Neural progenitor cell (in vitro differentiated cells): ENCODE results near the gene TTLL5. TPM values are rescaled to one million over a fixed set of nuclear protein-coding genes. Genes with fewer than 3 reads are reported as not detected.

Experiments used
- DNase-seq: peaks from one replicate; pipeline ENCODE4 v3.0.0-alpha.2; 2016; ENCODE audit warnings: low spot score
- H2AFZ ChIP-seq: fragments of 200-600 bp; sonication (generic); replicated peaks from 2 replicates; pipeline ENCODE4 v1.6.1; 2016; ENCODE audit warnings: antibody characterized with exemption
- H3F3A ChIP-seq: fragments of 200-600 bp; sonication (generic); 2 replicates; pipeline ENCODE4 v1.6.1; 2016; ENCODE audit warnings: antibody characterized with exemption, low read depth
- H3K27ac ChIP-seq: fragments of 200-600 bp; sonication (generic); 2 replicates; pipeline ENCODE4 v1.5.1; 2016; ENCODE audit warnings: mild to moderate bottlenecking
- H3K27me3 ChIP-seq: fragments of 200-600 bp; sonication (generic); 2 replicates; pipeline ENCODE4 v1.6.1; 2016; ENCODE audit warnings: mild to moderate bottlenecking, moderate library complexity
- H3K36me3 ChIP-seq: fragments of 200-600 bp; sonication (generic); 2 replicates; pipeline ENCODE4 v1.5.1; 2016
- H3K4me1 ChIP-seq: fragments of 200-600 bp; sonication (generic); 2 replicates; pipeline ENCODE4 v1.6.1; 2016; ENCODE audit warnings: mixed run types
- H3K4me2 ChIP-seq: fragments of 200-600 bp; sonication (generic); 2 replicates; pipeline ENCODE4 v1.6.1; 2016
- H3K4me3 ChIP-seq: fragments of 200-600 bp; sonication (generic); 2 replicates; pipeline ENCODE4 v1.5.1; 2016
- H3K79me2 ChIP-seq: fragments of 200-600 bp; sonication (generic); 2 replicates; pipeline ENCODE4 v1.6.1; 2016; ENCODE audit warnings: low read depth
- H3K9ac ChIP-seq: fragments of 200-600 bp; sonication (generic); 2 replicates; pipeline ENCODE4 v1.6.1; 2016
- H3K9me3 ChIP-seq: fragments of 200-600 bp; sonication (generic); 2 replicates; pipeline ENCODE4 v1.5.1; 2016; ENCODE audit warnings: low read depth
- H4K20me1 ChIP-seq: fragments of 200-600 bp; sonication (generic); 2 replicates; pipeline ENCODE4 v1.6.1; 2016; ENCODE audit warnings: low read depth
- H3K27ac Mint-ChIP-seq: 3 replicates; pipeline ENCODE4 v1.8.0; 2021; ENCODE audit warnings: mixed read lengths
- H3K27me3 Mint-ChIP-seq: 2 replicates; pipeline ENCODE4 v1.8.0; 2022; ENCODE audit warnings: low read depth, mild to moderate bottlenecking, inconsistent platforms, moderate library complexity, mixed read lengths; ENCODE audit not compliant: insufficient read depth
- H3K36me3 Mint-ChIP-seq: 3 replicates; pipeline ENCODE4 v1.8.0; 2021; ENCODE audit warnings: mixed read lengths
- H3K4me1 Mint-ChIP-seq: 3 replicates; pipeline ENCODE4 v1.8.0; 2021; ENCODE audit warnings: mixed read lengths
- H3K4me3 Mint-ChIP-seq: 3 replicates; pipeline ENCODE4 v1.8.0; 2021; ENCODE audit warnings: mild to moderate bottlenecking, moderate library complexity, mixed read lengths
- H3K9me3 Mint-ChIP-seq: 3 replicates; pipeline ENCODE4 v1.8.0; 2020; ENCODE audit warnings: mixed read lengths
- CTCF ChIP-seq: fragments of 200-600 bp; sonication (generic); IDR thresholded peaks from 2 replicates; pipeline ENCODE4 v1.5.1; 2017; ENCODE audit warnings: antibody characterized with exemption, mild to moderate bottlenecking
- EZH2 ChIP-seq: fragments of 200-600 bp; sonication (generic); IDR thresholded peaks from 2 replicates; pipeline ENCODE4 v1.6.1; 2017; ENCODE audit warnings: antibody characterized with exemption, mild to moderate bottlenecking, moderate library complexity
- EZH2phosphoT487 ChIP-seq: fragments of 200-600 bp; sonication (generic); IDR thresholded peaks from 2 replicates; pipeline ENCODE4 v1.6.1; 2017; ENCODE audit warnings: antibody characterized with exemption
- total RNA-seq: library from RNA; depleted of rRNA; stranded (reverse); fragments of >200 nt; gene quantifications from 2 replicates; pipeline ENCODE4 v1.2.3, GENCODE V29; 2015; ENCODE audit warnings: low replicate concordance

Gene TTLL5
- total RNA-seq, 1 donor from 2014 or later, result 61.4 TPM

DNA sequence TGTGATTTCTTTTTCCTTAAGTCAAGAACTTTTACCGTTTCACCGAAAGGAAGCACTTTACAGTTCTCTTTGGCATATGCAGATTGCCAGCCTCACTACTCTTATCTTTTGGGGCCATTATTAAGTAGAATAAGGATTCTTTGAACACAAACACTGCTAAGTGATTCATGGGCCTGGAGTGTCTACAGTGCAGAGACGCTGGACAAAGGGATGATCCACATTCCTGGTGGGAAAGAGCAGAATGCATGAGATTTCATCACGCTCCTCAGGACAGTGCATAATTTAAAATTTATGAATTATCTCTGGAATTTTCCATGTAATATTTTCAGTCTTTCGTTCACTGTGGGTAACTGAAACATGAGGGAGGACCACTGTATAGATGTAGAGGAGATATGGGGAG is 90.2 kb downstream of the TTLL5 start:
- Histone ChIP-seq H3K79me2 (no peaks in the 10 kb centered on the region), H3K4me2 (no peak overlapping the region), H3K4me1 (no peaks in the 10 kb centered on the region), H3F3A (no peaks in the 10 kb centered on the region), H2AFZ (no peak overlapping the region), H3K36me3 (peaks cover 19% of the 10 kb centered on the region), H3K9ac (no peak overlapping the region), H3K9me3 (no peaks in the 10 kb centered on the region), H3K27ac (no peak overlapping the region), H3K27me3 (no peaks in the 10 kb centered on the region), H3K4me3 (no peak overlapping the region), H4K20me1 (no peaks in the 10 kb centered on the region)
- Mint-ChIP-seq H3K36me3 (peaks cover 35% of the 10 kb centered on the region), H3K27ac (no peak overlapping the region), H3K27me3 (no peaks in the 10 kb centered on the region), H3K4me1 (no peaks in the 10 kb centered on the region), H3K4me3 (no peak overlapping the region), H3K9me3 (no peaks in the 10 kb centered on the region)
- TF ChIP-seq EZH2 (no peak), EZH2phosphoT487 (no peak), CTCF (no peak)
- DNase-seq, result no peak

DNA sequence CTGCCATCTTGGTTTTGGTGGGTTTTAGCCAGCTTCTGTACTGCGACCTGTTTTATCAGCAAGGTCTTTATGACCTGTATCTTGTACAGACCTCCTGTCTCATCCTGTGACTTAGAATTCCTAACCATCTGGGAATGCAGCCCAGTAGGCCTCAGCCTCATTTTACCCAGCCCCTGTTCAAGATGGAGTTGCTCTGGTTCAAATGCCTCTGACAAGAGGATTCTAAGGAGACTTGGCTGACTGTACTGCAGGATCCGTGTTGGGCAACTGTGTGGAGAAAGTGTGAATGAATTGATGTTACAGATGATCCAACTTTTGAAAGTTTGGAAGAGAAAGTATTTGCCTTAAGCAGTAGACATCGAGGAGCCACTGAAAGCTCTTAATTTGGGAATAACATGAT is 91.0 kb downstream of the TTLL5 start:
- peak overlapping the region; percentile 19 for H3K27ac Mint-ChIP-seq
- no peak overlapping the region for H3K9ac ChIP-seq
- H3K79me2 ChIP-seq, result no peaks in the 10 kb centered on the region
- H3K4me3 Mint-ChIP-seq, result no peak overlapping the region
- H3K27ac ChIP-seq, result no peak overlapping the region
- no peak for DNase-seq
- H3K4me3 ChIP-seq, result no peak overlapping the region
- peaks cover 12% of the 10 kb centered on the region for H3K36me3 ChIP-seq
- H3K9me3 ChIP-seq, result no peaks in the 10 kb centered on the region
- no peaks in the 10 kb centered on the region for H3K27me3 Mint-ChIP-seq
- H3K4me1 Mint-ChIP-seq, result no peaks in the 10 kb centered on the region
- no peaks in the 10 kb centered on the region for H3K9me3 Mint-ChIP-seq
- no peak overlapping the region for H3K4me2 ChIP-seq
- H3K27me3 ChIP-seq, result no peaks in the 10 kb centered on the region
- no peaks in the 10 kb centered on the region for H3K4me1 ChIP-seq
- TF ChIP-seq CTCF (no peak), EZH2 (no peak), EZH2phosphoT487 (no peak)
- peaks cover 32% of the 10 kb centered on the region for H3K36me3 Mint-ChIP-seq
- H3F3A ChIP-seq, result no peaks in the 10 kb centered on the region
- H4K20me1 ChIP-seq, result no peaks in the 10 kb centered on the region
- H2AFZ ChIP-seq, result no peak overlapping the region

GRCh38 chr14:75752907-75753594 is 92.0 kb downstream of the TTLL5 start:
- Histone ChIP-seq H3K79me2 (no peaks in the 10 kb centered on the region), H3K27me3 (no peaks in the 10 kb centered on the region), H2AFZ (no peak overlapping the region), H4K20me1 (no peaks in the 10 kb centered on the region), H3K9me3 (no peaks in the 10 kb centered on the region), H3K9ac (no peak overlapping the region), H3K36me3 (peaks cover 9% of the 10 kb centered on the region), H3K4me2 (no peak overlapping the region), H3F3A (no peaks in the 10 kb centered on the region), H3K4me3 (no peak overlapping the region), H3K4me1 (no peaks in the 10 kb centered on the region), H3K27ac (no peak overlapping the region)
- Mint-ChIP-seq H3K9me3 (no peaks in the 10 kb centered on the region), H3K27me3 (no peaks in the 10 kb centered on the region), H3K4me3 (no peak overlapping the region), H3K27ac (no peak overlapping the region), H3K36me3 (peaks cover 24% of the 10 kb centered on the region), H3K4me1 (no peaks in the 10 kb centered on the region)
- no peak for TF ChIP-seq EZH2
- TF ChIP-seq CTCF, result no peak
- TF ChIP-seq EZH2phosphoT487, result no peak
- no peak for DNase-seq
